Activated T-cell treated with anti-CD3 and anti-CD28 coated beads, Interleukin-2, amount 50 U/mL, for 72 hours (primary cell): ENCODE results near the gene LILRA1. TPM values are rescaled to one million over a fixed set of nuclear protein-coding genes. Genes with fewer than 3 reads are reported as not detected.
"Not testable (repeated sequence)": the region's sequence is repeated elsewhere in the genome, so short reads cannot be mapped to it uniquely, and the experiment has no call there.

Source experiments
- ATAC-seq, 2 donors: fragments of 150-1000 bp; cut with Tn5 transposase; replicated peaks in 1 of 2; 2 replicates each; pipeline ENCODE4 v1.10.0; 2021; ENCODE audit warnings: moderate library complexity in 2 of 2, mild to moderate bottlenecking in 1 of 2
- DNase-seq, 2 donors: peaks; one replicate each; pipeline ENCODE4 v3.0.0; 2021 to 2022; ENCODE audit warnings: mixed read lengths in 1 of 2
- H3K27ac Mint-ChIP-seq: one replicate; pipeline ENCODE4 v1.8.0; 2022; ENCODE audit warnings: mild to moderate bottlenecking, moderate library complexity, mixed read lengths
- H3K27me3 Mint-ChIP-seq: one replicate; pipeline ENCODE4 v1.8.0; 2022; ENCODE audit warnings: low read depth, mixed read lengths
- H3K36me3 Mint-ChIP-seq, 2 donors: one replicate each; pipeline ENCODE4 v1.8.0; 2022; ENCODE audit warnings: mixed read lengths in 2 of 2, mild to moderate bottlenecking in 1 of 2; ENCODE audit not compliant: insufficient read depth in 2 of 2
- H3K4me1 Mint-ChIP-seq: one replicate; pipeline ENCODE4 v1.8.0; 2022; ENCODE audit warnings: low read depth, mixed read lengths
- H3K4me3 Mint-ChIP-seq, 2 donors: one replicate each; pipeline ENCODE4 v1.8.0; 2022; ENCODE audit warnings: mild to moderate bottlenecking in 2 of 2, mixed read lengths in 2 of 2, moderate library complexity in 2 of 2
- H3K9me3 Mint-ChIP-seq, 2 donors: one replicate each; pipeline ENCODE4 v1.8.0; 2022; ENCODE audit warnings: mixed read lengths in 2 of 2
- total RNA-seq, 2 donors: library from RNA; stranded (reverse); gene quantifications; one replicate each; pipeline ENCODE4 v1.2.3, GENCODE V29; 2022

LILRA1 gene
- total RNA-seq, 2 donors from 2014 or later = not detected

DNA sequence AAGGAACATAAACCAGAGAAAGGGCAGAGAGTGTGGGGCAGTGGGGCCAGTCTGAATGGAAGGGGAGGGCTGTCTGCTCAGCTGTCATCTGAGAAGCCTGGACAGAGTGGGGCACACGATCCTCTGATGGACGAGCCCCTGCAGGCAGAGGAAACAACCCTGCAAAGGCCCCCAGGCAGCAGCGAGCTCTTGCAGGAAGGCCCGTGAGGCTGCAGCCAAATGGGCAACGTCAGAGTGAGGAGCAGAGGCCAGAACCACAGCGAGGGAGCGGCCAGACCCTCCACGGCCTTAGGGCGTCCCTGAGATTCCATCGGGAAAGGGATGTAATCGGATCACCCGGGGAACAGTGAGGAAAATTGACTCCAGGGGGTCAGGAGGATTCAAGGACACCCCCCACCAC is 42.6 kb downstream of the LILRA1 start:
- not testable (repeated sequence) for H3K36me3 Mint-ChIP-seq, ATAC-seq, DNase-seq, H3K4me1 Mint-ChIP-seq, H3K9me3 Mint-ChIP-seq, H3K27ac Mint-ChIP-seq, H3K4me3 Mint-ChIP-seq
- H3K27me3 Mint-ChIP-seq = peaks cover 15% of the 10 kb centered on the region

DNA sequence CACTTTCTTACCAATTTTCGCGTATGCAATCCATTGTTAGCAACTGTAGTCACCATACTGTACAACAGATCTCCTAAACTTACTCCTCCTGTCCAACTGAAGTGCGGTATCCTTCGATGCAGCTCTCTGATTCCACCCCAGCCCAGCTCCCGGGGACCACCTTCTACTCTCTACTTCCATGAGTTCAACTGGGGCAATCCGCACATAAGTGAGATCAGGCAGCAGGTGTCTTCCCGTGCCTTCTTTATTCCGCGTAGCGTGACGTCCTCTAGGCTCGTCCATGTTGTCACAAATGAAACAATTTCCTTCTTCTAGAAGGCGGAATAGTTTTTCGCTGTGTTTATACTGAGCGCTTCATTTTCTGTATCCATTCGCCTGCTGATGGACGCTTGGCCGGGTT is 45.3 kb downstream of the LILRA1 start:
- H3K27ac Mint-ChIP-seq = no peak overlapping the region
- H3K36me3 Mint-ChIP-seq = no peaks in the 10 kb centered on the region
- no peak overlapping the region for H3K4me3 Mint-ChIP-seq
- ATAC-seq = no peak
- no peak for DNase-seq
- H3K27me3 Mint-ChIP-seq = peaks cover 24% of the 10 kb centered on the region
- H3K4me1 Mint-ChIP-seq = no peaks in the 10 kb centered on the region
- H3K9me3 Mint-ChIP-seq = no peaks in the 10 kb centered on the region

DNA sequence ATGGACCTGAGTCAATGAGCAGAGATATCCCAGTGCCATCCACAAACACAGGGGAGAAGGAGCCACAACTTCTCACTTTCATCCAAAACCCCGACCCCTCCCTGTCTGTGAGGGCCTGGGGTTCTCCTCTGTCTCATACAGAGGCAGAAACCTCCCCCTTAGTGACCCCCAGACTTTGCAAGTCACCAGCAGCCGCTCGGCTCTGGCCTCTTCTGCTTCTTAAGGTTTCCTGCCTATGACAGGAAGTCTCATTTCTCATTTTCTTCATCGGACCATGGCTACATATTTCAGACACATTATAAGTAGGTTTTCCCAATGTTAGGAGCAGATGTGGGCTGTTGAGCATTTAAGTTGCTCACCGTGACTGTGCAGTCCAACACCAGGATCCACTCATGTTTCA is 49.5 kb downstream of the LILRA1 start:
- DNase-seq, H3K9me3 Mint-ChIP-seq, H3K4me3 Mint-ChIP-seq, H3K36me3 Mint-ChIP-seq, ATAC-seq, H3K4me1 Mint-ChIP-seq, H3K27ac Mint-ChIP-seq: not testable (repeated sequence)
- H3K27me3 Mint-ChIP-seq = peaks cover 19% of the 10 kb centered on the region

DNA sequence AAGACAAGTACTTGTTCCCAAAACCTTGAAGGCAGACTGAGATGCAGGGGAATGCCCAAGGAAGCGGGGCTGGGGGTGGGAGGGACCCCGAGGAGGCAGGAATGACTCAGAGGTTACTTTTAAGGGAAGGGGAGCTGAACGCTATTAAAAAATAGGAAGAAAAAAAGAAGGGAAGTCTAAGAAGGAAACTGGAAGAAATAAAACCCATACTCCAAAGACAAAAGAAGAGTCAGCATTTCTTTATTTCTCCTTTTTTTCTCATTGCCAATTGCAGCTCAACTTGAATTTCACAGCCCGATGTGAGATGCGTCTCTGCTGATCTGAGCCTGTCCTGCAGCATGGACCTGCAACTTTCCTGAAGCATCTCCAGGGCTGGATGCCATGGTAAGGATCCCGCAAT is 50.2 kb downstream of the LILRA1 start:
- H3K4me1 Mint-ChIP-seq, H3K4me3 Mint-ChIP-seq, DNase-seq, H3K9me3 Mint-ChIP-seq, H3K36me3 Mint-ChIP-seq, ATAC-seq, H3K27ac Mint-ChIP-seq: not testable (repeated sequence)
- peaks cover 19% of the 10 kb centered on the region for H3K27me3 Mint-ChIP-seq

DNA sequence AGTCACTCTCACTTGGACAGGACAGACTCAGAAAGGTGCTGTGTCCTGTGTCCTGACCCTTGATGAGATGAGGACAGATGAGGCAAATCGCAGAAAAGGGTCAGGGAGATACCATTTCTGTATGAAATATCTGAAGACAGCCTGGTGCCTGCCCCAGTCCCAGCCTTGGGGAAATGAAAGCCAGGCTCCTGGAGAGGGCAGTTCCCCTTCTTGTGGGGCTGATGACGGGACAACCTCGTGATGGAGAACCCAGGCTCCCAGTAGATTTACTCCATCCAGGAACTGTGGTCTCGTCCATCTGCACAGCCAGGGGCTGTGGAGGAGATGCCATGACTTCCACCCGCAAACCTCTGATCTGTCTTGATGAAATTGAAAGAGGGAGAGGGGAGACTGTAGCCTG is 50.6 kb downstream of the LILRA1 start:
- Mint-ChIP-seq H3K9me3 (no peaks in the 10 kb centered on the region), H3K36me3 (no peaks in the 10 kb centered on the region), H3K27me3 (peaks cover 19% of the 10 kb centered on the region), H3K4me1 (no peaks in the 10 kb centered on the region), H3K27ac (no peak overlapping the region), H3K4me3 (no peak overlapping the region)
- no peak for ATAC-seq
- no peak for DNase-seq

DNA sequence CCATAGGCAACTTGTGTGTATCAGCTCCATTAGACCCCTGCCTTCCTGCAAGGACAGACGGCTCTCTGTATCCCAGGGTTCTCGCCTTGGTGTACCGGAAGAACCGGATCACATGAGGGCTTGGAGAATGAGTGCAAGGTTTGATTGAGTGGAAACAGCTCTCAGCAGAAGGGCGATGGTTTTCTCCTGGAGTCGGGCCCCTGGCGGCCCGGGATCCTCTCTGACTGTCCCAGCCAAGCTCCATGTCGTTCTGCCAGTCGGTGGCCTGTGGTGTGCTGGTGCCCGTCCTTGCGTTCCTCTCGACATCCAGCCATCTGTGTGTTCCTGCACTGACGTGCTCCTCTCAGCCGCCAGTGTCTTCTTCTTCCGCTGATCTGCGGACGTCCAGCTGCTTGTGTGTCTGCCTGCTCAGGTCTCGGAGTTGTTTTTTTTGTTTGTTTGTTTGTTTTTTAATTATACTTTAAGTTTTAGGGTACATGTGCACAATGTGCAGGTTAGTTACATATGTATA is 53.0 kb downstream of the LILRA1 start:
- DNase-seq (no peak), ATAC-seq (no peak)
- H3K36me3 Mint-ChIP-seq = no peaks in the 10 kb centered on the region
- H3K27me3 Mint-ChIP-seq = peaks cover 6% of the 10 kb centered on the region
- no peaks in the 10 kb centered on the region for H3K9me3 Mint-ChIP-seq
- H3K4me1 Mint-ChIP-seq = no peaks in the 10 kb centered on the region
- H3K27ac Mint-ChIP-seq = no peak overlapping the region
- H3K4me3 Mint-ChIP-seq = no peak overlapping the region

DNA sequence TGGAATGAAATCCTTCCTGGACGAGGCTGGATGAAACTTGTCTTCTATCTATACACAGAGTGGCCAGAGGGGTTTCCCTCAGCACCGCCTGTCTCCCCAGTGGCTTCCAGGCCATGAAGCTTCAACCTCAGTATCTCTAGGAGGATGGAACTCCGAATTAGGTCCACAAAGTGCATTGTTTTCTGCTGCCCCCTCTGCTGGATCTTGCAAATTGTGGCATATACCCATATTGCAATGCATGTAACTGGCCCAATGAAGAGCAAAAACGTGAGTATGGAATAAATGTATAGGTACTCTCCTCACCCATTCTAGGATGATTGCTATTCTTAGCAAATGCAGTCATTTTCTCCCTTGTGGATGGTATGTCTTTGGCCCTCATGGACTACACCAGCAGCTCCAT is 54.7 kb downstream of the LILRA1 start:
- H3K4me1 Mint-ChIP-seq = no peaks in the 10 kb centered on the region
- peaks cover 3% of the 10 kb centered on the region for H3K27me3 Mint-ChIP-seq
- H3K9me3 Mint-ChIP-seq = no peaks in the 10 kb centered on the region
- ATAC-seq = no peak
- no peaks in the 10 kb centered on the region for H3K36me3 Mint-ChIP-seq
- H3K4me3 Mint-ChIP-seq = no peak overlapping the region
- DNase-seq = no peak
- H3K27ac Mint-ChIP-seq = no peak overlapping the region

DNA sequence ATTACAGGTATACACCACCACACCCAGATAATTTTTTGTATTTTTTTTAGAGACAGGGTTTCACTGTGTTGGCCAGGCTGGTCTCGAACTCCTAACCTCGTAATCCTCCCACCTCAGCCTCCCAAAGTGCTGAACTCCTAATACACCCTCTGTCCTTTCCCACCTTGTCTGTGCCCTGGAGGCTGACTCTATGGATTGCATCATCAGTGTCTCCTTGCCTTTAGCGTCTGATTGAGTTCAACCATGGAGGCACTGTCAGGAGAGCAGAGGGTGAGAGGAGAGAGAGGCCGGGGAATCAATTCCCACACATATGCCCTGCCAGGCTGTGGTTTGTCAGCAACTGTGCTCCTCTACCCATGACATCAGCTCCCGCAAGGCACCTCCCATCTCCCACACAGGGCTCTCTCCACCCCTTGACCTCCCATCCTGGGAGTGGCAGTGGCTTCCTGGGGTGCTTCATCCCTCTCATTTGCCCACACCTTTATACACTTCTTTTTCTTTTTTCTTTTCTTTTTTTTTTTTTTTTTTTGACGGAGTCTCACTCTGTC is 56.8 kb downstream of the LILRA1 start:
- H3K36me3 Mint-ChIP-seq = no peaks in the 10 kb centered on the region

More for the DNA sequence above, 56.8 kb downstream of the LILRA1 start:
- Mint-ChIP-seq H3K27me3 (no peaks in the 10 kb centered on the region), H3K4me1 (no peaks in the 10 kb centered on the region), H3K9me3 (no peaks in the 10 kb centered on the region), H3K27ac (no peak overlapping the region), H3K4me3 (no peak overlapping the region)
- no peak for DNase-seq
- no peak for ATAC-seq

Other genes starting within 250 kb of the LILRA1 start
- 1 to 10 TPM; 3.5 to 8.3 TPM for gene LAIR1, start 228.7 kb upstream of the LILRA1 start, total RNA-seq
- gene TTYH1, start 178.2 kb upstream of the LILRA1 start, total RNA-seq = under 1 TPM; 0.32 to 0.41 TPM
- gene LENG8, start 144.4 kb upstream of the LILRA1 start, total RNA-seq = 100 to 1,000 TPM; 221 to 283 TPM
- 1 to 10 TPM; 3.1 to 5.8 TPM for gene LENG9, start 129.9 kb upstream of the LILRA1 start, total RNA-seq
- under 1 TPM in 1 of 2 donors, not detected in 1; 0.30 TPM for gene CDC42EP5, start 120.3 kb upstream of the LILRA1 start, total RNA-seq
- 10 to 100 TPM in 1 of 2 donors, under 1 TPM in 1; 0.83 to 14.2 TPM for gene LAIR2, start 90.8 kb upstream of the LILRA1 start, total RNA-seq
- gene LILRA2, start 19.8 kb upstream of the LILRA1 start, total RNA-seq = not detected
- gene LILRB1, start 36.9 kb downstream of the LILRA1 start, total RNA-seq = 1 to 10 TPM in 1 of 2 donors, under 1 TPM in 1; 0.38 to 3.6 TPM
- not detected for gene LILRB4, start 69.4 kb downstream of the LILRA1 start, total RNA-seq
- gene KIR3DL3, start 130.8 kb downstream of the LILRA1 start, total RNA-seq = not detected
- gene KIR2DL3, start 144.9 kb downstream of the LILRA1 start, total RNA-seq = not detected
- under 1 TPM in 1 of 2 donors, not detected in 1; 0.24 TPM for gene KIR2DL1, start 176.2 kb downstream of the LILRA1 start, total RNA-seq
- under 1 TPM; 0.60 to 0.63 TPM for gene KIR2DL4, start 210.0 kb downstream of the LILRA1 start, total RNA-seq
- gene KIR3DL1, start 222.8 kb downstream of the LILRA1 start, total RNA-seq = under 1 TPM in 1 of 2 donors, not detected in 1; 0.21 TPM
- gene KIR2DS4, start 239.0 kb downstream of the LILRA1 start, total RNA-seq = under 1 TPM; 0.24 to 0.88 TPM